Pancreas (tissue), 10 donors: ENCODE results near the gene NFYB. TPM values are rescaled to one million over a fixed set of nuclear protein-coding genes. Genes with fewer than 3 reads are reported as not detected.

Experiments
- ATAC-seq, 4 donors: fragments of 200-7000 bp; cut with Tn5 transposase; one replicate each; pipeline versions ENCODE4 v1.8.0 to v1.9.1; 2020; ENCODE audit warnings: mild to moderate bottlenecking in 4 of 4, moderate library complexity in 4 of 4
- DNase-seq, 6 donors: peaks; one replicate each; pipeline ENCODE4 v3.0.0-alpha.2; 2020
- FAIRE-seq: peaks from 2 replicates; lab custom pipeline; 2012; peaks lifted over from hg19 to GRCh38; lab: Jason Lieb, UNC
- H3K27ac ChIP-seq, 4 donors: fragments of 200-600 bp; sonication (generic); 1 replicate in 3 of 4; 2 replicates in 1 of 4; pipeline versions ENCODE4 v1.5.0 to v1.8.0; 2020
- H3K27me3 ChIP-seq, 4 donors: fragments of 200-600 bp; one replicate each; pipeline ENCODE4 v1.8.0; 2021
- H3K36me3 ChIP-seq, 3 donors: fragments of 200-600 bp; sonication (generic) in 1 of 3; one replicate each; pipeline versions ENCODE4 v1.5.0 to v1.8.0; 2020 to 2021
- H3K4me1 ChIP-seq, 3 donors: fragments of 200-600 bp; one replicate each; pipeline ENCODE4 v1.8.0; 2021
- H3K4me3 ChIP-seq, 4 donors: fragments of 200-600 bp; sonication (generic) in 2 of 4; one replicate each; pipeline versions ENCODE4 v1.5.0 to v1.8.0; 2020 to 2021
- H3K9me3 ChIP-seq, 4 donors: fragments of 200-600 bp; one replicate each; pipeline ENCODE4 v1.8.0; 2021
- WGBS, 2 donors: extraction: QIAGEN DNeasy Blood & Tissue Kit; methylation state at CpG; one replicate each; pipeline ENCODE4 v1.1.7; 2013; 5-methylcytosine and 5-hydroxymethylcytosine counted together
- intact Hi-C, 3 donors: fragments of 100-400 bp; cut with DNase I; formaldehyde crosslinking; loops; one replicate each; pipeline versions ENCODE4 v1.11.1 to v1.14.2; 2022
- polyA plus RNA-seq, 2 donors: library from polyadenylated mRNA; stranded (reverse); fragments of 200-250 nt; gene quantifications; one replicate each; pipeline ENCODE4 v1.2.3, GENCODE V29; 2013
- total RNA-seq, 6 donors: library from RNA; stranded (reverse); fragmentation: NEBNext Ultra II Directional in 4 of 6; extraction: Animal tissue kit (Norgen Biotek cat#: 25700) in 4 of 6; gene quantifications; one replicate each; pipeline versions ENCODE4 v1.2.1 to v1.2.4, GENCODE V29; 2021 to 2023
- TF ChIP-seq, protein P1 (sequence below), 4 donors: fragments of 200-600 bp; sonication (generic) in 3 of 4; IDR thresholded peaks; one replicate each; pipeline versions ENCODE4 v1.5.0 to v1.8.0; 2021; ENCODE audit warnings: antibody characterized with exemption in 4 of 4
- donor health status: healthy with polysubstance abuse.
- donor health status: DM: no; HTN: no; CAD: no; lungs with moderate emphysema.
- donor health status: DM: no; HTN: no; CAD: no.
- donor health status: control.
- donor health status: control.
- donor health status: Bipolar disorder and iron deficiency.
- donor health status: DM: yes; HTN: yes; CAD: no.
- donor health status: DM: no; HTN: no; CAD: no.
- donor health status: DM: no; HTN: no; CAD: no.
- donor health status: DM: yes; HTN: yes; CAD: no.

NFYB gene
- total and polyA plus RNA-seq, 8 donors: 7.8 to 15.8 (median 10.5) TPM

- WGBS, 2 donors: 63 to 67% methylated on average over 7 of the region's 7 CpGs
- Histone ChIP-seq H3K27me3 (no peaks in the 10 kb centered on the region), H3K4me3 (no peak overlapping the region), H3K9me3 (no peaks in the 10 kb centered on the region), H3K27ac (no peak overlapping the region), H3K4me1 (peaks cover 15 to 29% (median 21%) of the 10 kb centered on the region in 3 donors), H3K36me3 (no peaks in the 10 kb centered on the region)
- peak in 2 of 4 donors; percentile 23 to 29 for ATAC-seq
- no peak for DNase-seq
- no peak for FAIRE-seq
- TF ChIP-seq, protein P1, sequence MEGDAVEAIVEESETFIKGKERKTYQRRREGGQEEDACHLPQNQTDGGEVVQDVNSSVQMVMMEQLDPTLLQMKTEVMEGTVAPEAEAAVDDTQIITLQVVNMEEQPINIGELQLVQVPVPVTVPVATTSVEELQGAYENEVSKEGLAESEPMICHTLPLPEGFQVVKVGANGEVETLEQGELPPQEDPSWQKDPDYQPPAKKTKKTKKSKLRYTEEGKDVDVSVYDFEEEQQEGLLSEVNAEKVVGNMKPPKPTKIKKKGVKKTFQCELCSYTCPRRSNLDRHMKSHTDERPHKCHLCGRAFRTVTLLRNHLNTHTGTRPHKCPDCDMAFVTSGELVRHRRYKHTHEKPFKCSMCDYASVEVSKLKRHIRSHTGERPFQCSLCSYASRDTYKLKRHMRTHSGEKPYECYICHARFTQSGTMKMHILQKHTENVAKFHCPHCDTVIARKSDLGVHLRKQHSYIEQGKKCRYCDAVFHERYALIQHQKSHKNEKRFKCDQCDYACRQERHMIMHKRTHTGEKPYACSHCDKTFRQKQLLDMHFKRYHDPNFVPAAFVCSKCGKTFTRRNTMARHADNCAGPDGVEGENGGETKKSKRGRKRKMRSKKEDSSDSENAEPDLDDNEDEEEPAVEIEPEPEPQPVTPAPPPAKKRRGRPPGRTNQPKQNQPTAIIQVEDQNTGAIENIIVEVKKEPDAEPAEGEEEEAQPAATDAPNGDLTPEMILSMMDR (IDR thresholded peaks at IDR 0.05): no peak
- intact Hi-C loops: no loop called here
These were observed 5.6 kb downstream of the NFYB start for GRCh38 chr12:104132351-104132956.

DNA sequence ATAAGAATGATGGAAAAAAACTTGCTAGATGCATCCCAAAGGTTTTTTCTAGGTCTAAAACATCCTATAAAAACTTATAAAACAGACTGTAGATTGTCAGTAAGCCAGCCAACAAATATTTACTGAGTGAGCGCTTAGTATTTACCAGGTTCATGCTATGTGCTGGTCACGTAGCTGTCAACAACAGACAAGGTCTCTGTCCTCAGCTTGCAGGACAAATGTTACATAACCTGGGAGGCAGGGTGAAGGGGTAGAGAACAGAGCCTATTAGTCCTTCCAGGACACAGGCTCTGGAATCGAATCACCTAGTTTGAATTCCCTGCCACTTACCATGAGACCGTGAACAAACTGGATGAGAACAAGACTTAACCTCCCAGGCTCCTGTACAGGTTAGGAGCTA, 6.4 kb downstream of the NFYB start:
- 54 to 62% methylated on average over 4 of the region's 4 CpGs for WGBS, 2 donors
- no peaks in the 10 kb centered on the region for H3K27me3 ChIP-seq
- no peak overlapping the region for H3K27ac ChIP-seq
- ATAC-seq (peak in 2 of 4 donors; percentile 33 to 55), FAIRE-seq (no peak), DNase-seq (no peak)
- peaks cover 11 to 25% (median 21%) of the 10 kb centered on the region in 3 donors for H3K4me1 ChIP-seq
- intact Hi-C loops: no loop called here
- TF ChIP-seq, protein P1 (IDR thresholded peaks at IDR 0.05): no peak
- no peak overlapping the region for H3K4me3 ChIP-seq
- no peaks in the 10 kb centered on the region for H3K9me3 ChIP-seq
- peaks cover 0 to 3% (median 0%) of the 10 kb centered on the region in 3 donors for H3K36me3 ChIP-seq

DNA sequence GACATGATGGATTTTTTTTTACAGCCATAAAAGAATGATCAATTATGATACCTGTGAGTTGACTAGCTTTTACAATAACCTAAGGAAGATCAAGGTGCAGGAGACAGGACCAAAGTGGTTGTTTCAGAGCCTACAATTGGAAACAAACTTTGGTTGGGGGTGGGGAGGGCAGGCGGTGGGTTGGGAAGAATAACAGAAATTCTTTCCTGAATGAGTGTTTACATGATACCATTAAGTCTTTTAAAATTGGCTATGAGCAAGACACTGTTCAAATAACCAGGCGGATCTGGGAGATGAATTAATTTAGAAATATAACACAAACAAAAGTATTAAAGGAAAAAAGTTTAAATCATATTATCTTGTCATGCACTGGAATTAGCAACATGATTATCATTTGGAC, 7.2 kb downstream of the NFYB start:
- ATAC-seq (no peak), FAIRE-seq (no peak), DNase-seq (no peak)
- H3K27ac ChIP-seq: no peak overlapping the region
- H3K36me3 ChIP-seq: peaks cover 0 to 12% (median 0%) of the 10 kb centered on the region in 3 donors
- H3K4me1 ChIP-seq: peaks cover 10 to 16% (median 13%) of the 10 kb centered on the region in 3 donors
- TF ChIP-seq, protein P1 (IDR thresholded peaks at IDR 0.05): no peak
- no peak overlapping the region for H3K4me3 ChIP-seq
- H3K9me3 ChIP-seq: no peaks in the 10 kb centered on the region
- H3K27me3 ChIP-seq: no peaks in the 10 kb centered on the region
- 58 to 64% methylated on average over 2 of the region's 2 CpGs for WGBS, 2 donors
- intact Hi-C loops: no loop called here

DNA sequence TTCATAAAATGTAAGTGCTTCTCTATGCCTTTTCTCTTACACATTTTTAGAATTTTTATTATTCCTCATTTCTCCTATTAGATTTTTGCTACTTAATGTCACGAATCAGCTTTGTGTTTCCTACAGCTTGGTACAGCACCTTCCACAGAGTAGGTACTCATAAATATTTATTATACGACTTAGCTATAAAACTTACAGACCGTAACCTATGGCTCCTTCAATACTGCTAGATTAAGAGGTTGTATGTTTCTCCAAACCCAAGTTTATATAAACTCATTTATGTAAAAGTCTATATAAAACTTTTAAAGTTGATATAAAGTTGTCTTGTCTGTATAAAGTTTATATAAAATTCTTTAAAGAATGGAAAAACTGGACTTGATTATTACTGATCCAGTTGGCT, 11.5 kb downstream of the NFYB start:
- intact Hi-C loops: no loop called here
- no peaks in the 10 kb centered on the region for H3K27me3 ChIP-seq
- FAIRE-seq: no peak
- 98 to 99% methylated on average over 3 of the region's 3 CpGs for WGBS, 2 donors
- H3K36me3 ChIP-seq: peaks cover 0 to 49% (median 0%) of the 10 kb centered on the region in 3 donors
- H3K4me3 ChIP-seq: no peak overlapping the region
- no peaks in the 10 kb centered on the region for H3K9me3 ChIP-seq
- H3K4me1 ChIP-seq: peaks cover 0 to 5% (median 3%) of the 10 kb centered on the region in 3 donors
- TF ChIP-seq, protein P1 (IDR thresholded peaks at IDR 0.05): no peak
- ATAC-seq: no peak
- DNase-seq: no peak
- H3K27ac ChIP-seq: no peak overlapping the region

GRCh38 chr12:104122298-104122697, 15.7 kb downstream of the NFYB start:
- Histone ChIP-seq H3K4me3 (no peak overlapping the region), H3K27ac (no peak overlapping the region), H3K4me1 (peaks cover 5 to 8% (median 5%) of the 10 kb centered on the region in 3 donors), H3K36me3 (peaks cover 0 to 56% (median 5%) of the 10 kb centered on the region in 3 donors), H3K9me3 (no peaks in the 10 kb centered on the region), H3K27me3 (no peaks in the 10 kb centered on the region)
- FAIRE-seq: no peak
- 94 to 97% methylated on average over 9 of the region's 9 CpGs for WGBS, 2 donors
- ATAC-seq: no peak
- TF ChIP-seq, protein P1 (IDR thresholded peaks at IDR 0.05): no peak
- intact Hi-C loops: no loop called here
- no peak for DNase-seq
